Measurements from ENCODE around the gene CAPN12. TPM values are rescaled to one million over a fixed set of nuclear protein-coding genes. Genes with fewer than 3 reads are reported as not detected.

The CAPN12 gene
- polyA plus RNA-seq, 1 of the 3 experiments (the other 2 are of a cell fraction): 3.0 TPM

DNA sequence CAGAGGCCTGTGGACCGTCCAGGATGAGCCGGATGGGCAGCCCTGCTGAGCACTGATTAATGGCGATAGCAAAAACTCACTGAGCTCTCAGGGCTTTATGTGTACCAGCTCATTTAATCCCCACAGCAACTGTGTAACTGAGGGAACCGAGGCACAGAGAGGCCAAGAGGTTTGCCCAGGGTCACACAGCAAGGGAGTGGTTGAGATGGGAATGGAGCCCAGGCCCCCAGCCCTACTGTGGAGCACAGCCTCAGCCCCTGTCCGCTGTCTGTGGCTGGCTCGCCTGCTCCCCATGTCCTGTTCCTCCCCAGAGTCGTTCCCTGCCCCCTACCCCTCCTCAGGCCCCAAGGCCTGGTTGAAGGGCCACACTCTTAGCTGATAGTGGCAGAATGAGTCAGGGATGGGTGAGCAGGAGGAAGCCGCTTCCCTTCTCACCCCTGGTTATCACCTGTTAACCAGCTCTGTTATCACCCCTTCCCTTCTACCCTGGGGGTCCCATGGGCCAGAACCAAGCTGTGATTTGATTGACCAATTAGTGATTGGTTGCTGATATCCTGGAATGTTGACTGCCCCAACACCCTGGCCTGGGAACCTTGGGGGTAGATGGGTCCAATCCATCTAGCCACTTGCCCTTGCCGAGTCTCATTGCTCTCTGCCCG, 21.2 kb downstream of the CAPN12 start:
- Histone ChIP-seq H3K4me2 (no peak overlapping the region), H3K27ac (ENCODE audit: low read depth in 2 of 2, low read length in 1 of 2) (no peak overlapping the region), H3K9me3 (no peaks in the 10 kb centered on the region), H3K4me3 (ENCODE audit: low read depth in 2 of 2, low read length in 1 of 2) (no peak overlapping the region), H2AFZ (ENCODE audit: low read depth) (no peak overlapping the region), H3K27me3 (ENCODE audit: insufficient read depth) (no peaks in the 10 kb centered on the region), H3K4me1 (ENCODE audit: control insufficient read depth in 1 of 2, insufficient read depth in 2 of 2, low read depth in 1 of 2, low read length in 1 of 2) (peaks cover 0 to 15% of the 10 kb centered on the region in 2 experiments; a peak in 1 of 4 replicates), H3K79me2 (ENCODE audit: insufficient read depth) (peaks cover 31% of the 10 kb centered on the region), H3F3A (replicated peaks; ENCODE audit: insufficient read depth) (peaks cover 17% of the 10 kb centered on the region), H3K9me2 (no peaks in the 10 kb centered on the region), H3K36me3 (replicated peaks in 1 of 2; ENCODE audit: control insufficient read depth in 1 of 2, insufficient read depth in 2 of 2, low read length in 1 of 2) (peaks cover 53 to 84% of the 10 kb centered on the region in 2 experiments), H3K9ac (no peak overlapping the region), H4K20me1 (ENCODE audit: insufficient read depth) (no peaks in the 10 kb centered on the region)
- WGBS (ENCODE audit: low lambda C conversion rate): 94% methylated on average over 7 of the region's 10 CpGs
- POLR2A ChIA-PET: interaction anchor here (0.6 to 1.1 kb wide), 2 partner anchors 12 to 1802 kb away, joined by 3 read pairs; no protein-coding TSS in a partner anchor
- TF ChIP-seq POLR2AphosphoS5 (IDR thresholded peaks at IDR 0.05; ENCODE audit: low read depth, low read length) (no peak), USF1 (IDR thresholded peaks at IDR 0.05; ENCODE audit: borderline replicate concordance, low read depth) (no peak), GATA2 (CRISPR knock-in tag; IDR thresholded peaks at IDR 0.05) (no peak), YY1 (IDR thresholded peaks at IDR 0.05; ENCODE audit: low read depth) (no peak), USF2 (IDR thresholded peaks at IDR 0.05; ENCODE audit: borderline replicate concordance, low read depth, low read length) (no peak), ELF1 (IDR thresholded peaks at IDR 0.05) (no peak), MEF2A (IDR thresholded peaks at IDR 0.05; ENCODE audit: borderline replicate concordance, low read depth) (no peak), SIN3A (IDR thresholded peaks at IDR 0.05; ENCODE audit: borderline replicate concordance, low read depth, low read length) (no peak), FOXM1 (IDR thresholded peaks at IDR 0.05; ENCODE audit: low read depth) (no peak), EZH2phosphoT487 (IDR thresholded peaks at IDR 0.05; ENCODE audit: borderline replicate concordance, low read depth) (no peak), RXRA (IDR thresholded peaks at IDR 0.05; ENCODE audit: borderline replicate concordance, low read depth) (no peak), EP300 (IDR thresholded peaks at IDR 0.05; ENCODE audit: borderline replicate concordance in 1 of 2, low read depth in 1 of 2, low read length in 1 of 2) (no peak), JUND (IDR thresholded peaks at IDR 0.05) (no peak), IRF3 (IDR thresholded peaks at IDR 0.05; ENCODE audit: low read depth, low read length) (no peak)
- TF ChIP-seq, protein P1, sequence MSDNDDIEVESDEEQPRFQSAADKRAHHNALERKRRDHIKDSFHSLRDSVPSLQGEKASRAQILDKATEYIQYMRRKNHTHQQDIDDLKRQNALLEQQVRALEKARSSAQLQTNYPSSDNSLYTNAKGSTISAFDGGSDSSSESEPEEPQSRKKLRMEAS (IDR thresholded peaks at IDR 0.05; ENCODE audit: low read depth): no peak
- no peak for DNase-seq
- CTCF ChIA-PET: interaction anchor here (0.5 to 1.8 kb wide), 6 partner anchors 88 to 1886 kb away, joined by 3 to 6 read pairs (median 4); partner anchors contain the start of genes MRPS12 and SARS2
